GM18499 (cell line): Measurements from ENCODE around the gene SIAE.

ENCODE experiments used
- ATAC-seq: cut with Tn5 transposase; IDR thresholded peaks from one replicate; pipeline ENCODE4 v1.9.1; 2021; ENCODE audit warnings: moderate number of reproducible peaks; ENCODE audit not compliant: insufficient read depth, unreplicated experiment

The SIAE gene, protein sequence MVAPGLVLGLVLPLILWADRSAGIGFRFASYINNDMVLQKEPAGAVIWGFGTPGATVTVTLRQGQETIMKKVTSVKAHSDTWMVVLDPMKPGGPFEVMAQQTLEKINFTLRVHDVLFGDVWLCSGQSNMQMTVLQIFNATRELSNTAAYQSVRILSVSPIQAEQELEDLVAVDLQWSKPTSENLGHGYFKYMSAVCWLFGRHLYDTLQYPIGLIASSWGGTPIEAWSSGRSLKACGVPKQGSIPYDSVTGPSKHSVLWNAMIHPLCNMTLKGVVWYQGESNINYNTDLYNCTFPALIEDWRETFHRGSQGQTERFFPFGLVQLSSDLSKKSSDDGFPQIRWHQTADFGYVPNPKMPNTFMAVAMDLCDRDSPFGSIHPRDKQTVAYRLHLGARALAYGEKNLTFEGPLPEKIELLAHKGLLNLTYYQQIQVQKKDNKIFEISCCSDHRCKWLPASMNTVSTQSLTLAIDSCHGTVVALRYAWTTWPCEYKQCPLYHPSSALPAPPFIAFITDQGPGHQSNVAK

GRCh38 chr11:124673333-124674167, at the start of gene SIAE, which contains the start of gene SPA17:
TSS of gene SIAE (minus strand) at chr11:124673739. CDS start at chr11:124673708, 31 bp downstream.
TSS of gene SPA17 (plus strand) at chr11:124673904. CDS start at chr11:124675265, 1,361 bp downstream.
- ATAC-seq, result peak; percentile 49

DNA sequence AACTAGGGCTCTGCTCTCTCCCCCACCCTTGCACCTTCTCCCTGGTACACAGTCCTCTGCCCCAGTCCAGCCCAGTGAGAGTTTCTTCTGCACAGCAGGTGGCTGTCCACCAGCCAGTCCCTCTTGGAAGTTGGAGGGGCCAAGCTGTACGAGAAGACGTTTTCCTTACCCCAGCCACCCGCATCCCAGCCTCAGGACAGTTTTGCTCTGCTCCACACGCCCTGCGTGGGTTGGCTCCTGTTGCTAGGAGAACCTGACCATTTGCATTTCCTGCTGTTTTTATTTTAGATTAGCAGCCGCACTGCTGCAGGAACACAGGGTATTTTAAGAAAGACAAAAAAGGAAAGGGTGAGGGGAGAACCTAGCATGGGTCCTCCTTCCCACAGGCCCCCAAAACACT, 48.6 kb upstream of the SIAE start:
- ATAC-seq, result no peak

- no peak for ATAC-seq
Observed at GRCh38 chr11:124719534-124719933, 46.0 kb upstream of the SIAE start.

DNA sequence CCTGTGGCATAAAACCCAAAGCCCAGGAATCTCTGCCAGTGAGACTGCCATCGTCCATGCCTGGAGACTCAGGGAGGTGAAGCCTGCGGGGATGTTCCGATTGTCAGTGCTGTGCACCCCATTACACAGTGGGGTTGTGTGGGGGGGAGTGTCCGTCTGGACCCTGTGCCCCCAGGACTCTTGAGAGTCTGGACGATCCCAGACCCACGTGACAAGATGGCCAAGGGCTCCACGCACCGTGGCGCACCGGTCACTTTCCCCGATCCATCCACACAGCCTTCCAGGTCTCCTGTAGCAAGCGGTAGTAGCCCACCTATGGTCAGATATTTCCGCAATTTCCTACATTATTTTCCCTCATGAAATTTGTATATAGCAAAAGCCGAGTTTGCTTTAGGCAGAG, 45.3 kb upstream of the SIAE start:
- no peak for ATAC-seq

DNA sequence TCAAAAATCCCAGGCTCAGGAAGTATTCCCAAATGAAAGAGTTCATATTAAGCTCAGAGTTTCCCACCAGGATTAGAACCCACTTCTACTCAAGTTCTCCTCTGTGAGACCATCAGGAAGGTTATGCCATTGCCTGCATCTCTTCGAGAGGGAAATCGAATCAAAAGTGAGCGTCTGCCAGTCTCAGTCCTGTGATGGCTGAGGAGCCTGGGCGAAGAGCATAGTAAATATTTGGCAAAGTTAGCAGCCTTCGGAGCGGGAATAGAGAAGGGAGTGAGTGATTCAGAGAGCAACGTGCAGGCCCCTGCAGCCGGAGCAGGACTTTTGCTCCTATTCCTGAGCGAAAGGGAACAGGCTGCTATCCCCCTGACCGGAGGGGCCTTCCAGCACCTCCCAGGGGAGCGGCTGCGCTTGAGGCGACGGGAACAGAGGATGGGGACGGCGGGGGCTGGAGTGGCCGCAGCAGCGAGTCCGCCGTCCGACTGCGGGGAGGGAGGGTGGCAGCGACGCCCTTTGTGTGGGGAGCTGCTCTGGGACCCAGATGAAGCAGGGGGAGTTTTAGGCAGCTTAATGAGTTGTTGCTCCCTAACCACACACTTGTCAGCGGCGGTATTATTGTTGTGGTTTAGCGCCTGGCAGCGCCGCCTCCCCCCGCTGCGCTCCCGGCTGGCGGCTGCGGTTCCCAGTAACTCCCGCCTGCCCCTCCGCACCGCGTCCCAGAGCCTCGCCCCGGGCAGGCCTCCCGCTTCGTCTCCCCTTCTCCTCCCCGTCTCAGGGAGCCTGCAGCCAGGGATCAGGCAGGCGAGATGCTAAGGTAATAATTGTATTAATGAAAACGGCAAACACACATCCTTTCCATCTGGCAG, 44.5 kb upstream of the SIAE start:
- ATAC-seq, result no peak

DNA sequence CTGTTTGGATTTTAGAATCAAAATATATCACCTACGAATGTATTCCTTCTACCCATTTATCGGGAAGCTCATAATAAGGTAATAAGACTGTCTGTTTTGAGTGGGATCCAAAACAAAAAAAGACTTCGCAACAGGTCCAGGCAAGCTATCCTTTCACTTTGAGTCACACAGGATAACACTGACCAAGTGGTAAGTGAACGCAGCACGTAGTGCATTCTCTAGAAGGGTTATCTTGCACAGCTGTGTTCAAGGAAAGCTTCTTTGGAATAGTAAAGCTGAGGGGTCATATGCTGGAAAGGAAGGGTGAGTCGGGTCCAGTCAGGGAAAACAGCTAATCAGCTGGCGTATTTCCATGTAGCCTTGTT, 43.9 kb upstream of the SIAE start:
- no peak for ATAC-seq

- ATAC-seq, result no peak
Observed at GRCh38 chr11:124716591-124716990, 43.1 kb upstream of the SIAE start.

DNA sequence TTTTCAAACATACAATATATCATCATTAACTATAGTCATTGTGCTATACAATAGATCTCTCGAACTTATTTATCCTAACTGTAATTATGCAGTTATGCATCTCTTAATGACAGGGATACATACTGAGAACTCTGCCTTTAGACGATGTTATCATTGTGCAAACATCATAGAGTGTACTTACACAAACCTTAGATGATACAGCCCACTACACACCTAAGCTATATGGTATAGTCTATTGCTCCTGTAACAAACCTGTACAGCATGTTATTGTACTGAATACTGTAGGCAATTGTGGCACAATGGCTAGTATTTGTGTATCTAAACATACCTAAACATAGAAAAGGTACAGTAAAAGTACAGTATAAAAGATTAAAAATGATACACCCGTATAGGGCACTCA, 38.9 kb upstream of the SIAE start:
- ATAC-seq, result no peak

GRCh38 chr11:124707829-124708228, 34.3 kb upstream of the SIAE start:
- no peak for ATAC-seq

- ATAC-seq, result no peak
Observed at GRCh38 chr11:124700028-124700427, 26.5 kb upstream of the SIAE start.

DNA sequence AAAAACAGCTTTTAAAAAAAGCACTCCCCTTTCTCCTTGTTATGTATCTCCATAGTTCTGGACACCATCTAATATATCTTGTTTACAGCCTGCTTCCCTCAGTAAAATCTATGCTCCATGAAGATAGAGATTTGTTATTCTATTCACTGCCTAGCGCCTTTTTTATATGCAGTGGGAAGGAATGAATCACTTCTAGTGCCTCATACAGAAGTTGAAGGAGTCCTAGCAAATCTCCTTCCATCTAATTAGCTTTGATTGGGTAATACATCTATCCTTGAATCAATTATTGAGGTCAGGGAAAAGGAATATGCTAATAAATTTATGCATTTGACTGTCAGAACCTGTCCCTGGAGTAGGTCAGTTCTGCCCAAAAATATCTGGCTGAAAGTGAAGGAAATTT, 26.0 kb upstream of the SIAE start:
- ATAC-seq, result no peak

DNA sequence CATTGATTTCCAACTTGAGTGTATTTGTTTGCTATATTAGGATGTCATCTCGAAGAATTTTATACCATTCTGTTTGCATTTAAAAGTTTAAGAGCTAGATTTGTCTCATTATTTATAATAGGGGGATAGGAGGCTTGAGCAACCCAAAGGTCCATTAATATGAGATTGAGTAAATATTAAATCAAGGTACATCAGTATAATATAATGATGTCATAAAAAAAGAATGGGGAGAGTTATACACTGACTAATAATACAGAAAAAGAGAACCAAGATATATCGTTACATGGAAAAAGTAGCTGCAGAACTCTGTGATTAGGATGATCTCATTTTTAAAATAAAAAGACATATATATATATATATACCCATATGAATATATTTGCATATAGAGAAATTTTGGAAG, 19.6 kb upstream of the SIAE start:
- no peak for ATAC-seq

DNA sequence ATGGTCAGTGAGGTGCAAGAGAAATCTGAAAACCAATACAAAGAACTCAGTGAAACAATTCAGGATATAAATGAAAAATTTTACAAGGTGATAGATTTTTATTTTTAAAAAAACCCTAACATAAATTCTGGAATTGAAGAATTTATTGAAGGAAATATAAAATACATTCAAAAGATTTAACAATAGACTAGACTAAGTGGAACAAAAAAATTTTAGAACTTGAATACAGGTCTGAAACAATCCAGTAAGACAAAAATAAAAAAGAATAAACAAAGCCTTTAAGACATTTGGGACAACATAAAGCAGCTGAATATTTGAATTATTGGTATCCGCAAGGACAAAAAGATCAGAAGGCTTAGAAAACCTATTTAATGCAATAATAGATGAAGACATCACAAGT, 8.9 kb upstream of the SIAE start:
- ATAC-seq, result no peak

- no peak for ATAC-seq
Observed at GRCh38 chr11:124681421-124681820, 7.9 kb upstream of the SIAE start.

GRCh38 chr11:124678416-124678815, 4.9 kb upstream of the SIAE start:
- no peak for ATAC-seq

GRCh38 chr11:124676386-124676785, 2.8 kb upstream of the SIAE start:
- no peak for ATAC-seq

- ATAC-seq, result no peak
Observed at GRCh38 chr11:124674571-124674970, 1.0 kb upstream of the SIAE start.

GRCh38 chr11:124674168-124674517, 604 bp upstream of the SIAE start:
- no peak for ATAC-seq

- ATAC-seq, result no peak
Observed at GRCh38 chr11:124672536-124673215, 863 bp downstream of the SIAE start.

GRCh38 chr11:124670732-124671131, 2.8 kb downstream of the SIAE start:
- no peak for ATAC-seq
